ENCODE measurements around the gene NUDT16L1. TPM values are rescaled to one million over a fixed set of nuclear protein-coding genes. Genes with fewer than 3 reads are reported as not detected.

Gene NUDT16L1
- total RNA-seq, 1 donor from 2014 or later, result 28.9 TPM

DNA sequence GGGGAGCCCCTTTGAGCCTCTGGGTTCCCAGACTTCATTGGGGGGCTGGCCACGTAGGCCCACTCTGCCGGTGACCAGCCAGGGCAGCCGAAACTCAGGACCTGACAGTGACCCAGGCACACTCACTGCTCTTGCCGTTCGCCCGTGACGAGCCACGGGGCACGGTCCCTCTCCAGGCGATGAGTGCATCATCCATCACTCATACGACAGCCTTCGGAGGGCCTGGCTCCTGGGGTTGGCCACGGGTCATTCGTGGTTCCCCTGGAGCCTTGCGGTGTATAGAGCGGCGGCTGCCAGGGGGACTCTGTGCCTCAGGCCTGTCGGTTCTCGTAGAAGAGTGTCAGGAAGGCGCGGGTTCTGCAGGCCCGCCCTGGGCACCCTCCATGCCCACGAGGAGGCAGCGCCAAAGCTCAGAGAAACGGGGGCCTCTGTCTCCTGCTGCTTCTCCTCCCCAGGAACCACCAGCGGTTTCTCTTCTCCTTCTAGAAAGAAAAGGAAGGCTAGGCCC lies 11.2 kb upstream of the NUDT16L1 start:
- Mint-ChIP-seq H3K27ac (ENCODE audit: unreplicated experiment) (no peak overlapping the region), H3K4me3 (ENCODE audit: unreplicated experiment) (no peak overlapping the region), H3K27me3 (ENCODE audit: unreplicated experiment) (no peaks in the 10 kb centered on the region), H3K36me3 (ENCODE audit: unreplicated experiment) (peaks cover 20% of the 10 kb centered on the region), H3K4me1 (ENCODE audit: unreplicated experiment) (no peaks in the 10 kb centered on the region), H3K9me3 (ENCODE audit: unreplicated experiment) (no peaks in the 10 kb centered on the region)
- TF ChIP-seq CTCF (IDR thresholded peaks at IDR 0.05), result no peak
- no peak for DNase-seq (ENCODE audit: extremely low spot score, unreplicated experiment)

DNA sequence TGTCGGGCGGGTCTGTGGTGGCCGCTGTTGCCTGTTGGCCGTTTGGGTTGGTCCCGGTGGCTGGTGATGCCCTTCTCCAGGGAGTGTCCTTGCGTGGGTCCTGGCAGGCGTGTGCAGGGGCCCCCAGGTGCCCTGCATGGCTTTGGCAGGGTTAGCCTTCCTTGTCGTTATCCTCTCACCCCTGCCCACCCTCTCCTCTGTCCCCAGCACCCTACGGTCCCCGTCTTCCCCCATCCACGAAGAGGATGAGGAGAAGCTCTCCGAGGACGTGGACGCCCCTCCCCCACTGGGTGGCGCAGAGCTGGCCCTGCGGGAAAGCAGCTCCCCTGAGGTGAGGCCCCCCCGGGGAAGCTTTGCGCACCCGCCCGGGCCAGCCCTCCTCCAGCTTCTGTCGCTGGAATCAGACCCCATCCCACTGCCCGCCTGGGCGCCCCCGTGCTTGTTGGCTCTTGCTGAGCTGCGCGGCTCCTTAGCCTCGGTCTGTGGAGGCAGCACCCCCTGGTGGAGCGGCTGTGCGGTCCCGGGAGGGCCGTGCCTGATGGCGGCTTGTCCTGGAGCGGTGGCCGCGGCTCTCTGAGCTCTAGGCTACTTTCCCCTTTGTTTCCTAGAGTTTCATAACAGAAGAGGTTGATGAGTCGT lies 10.6 kb upstream of the NUDT16L1 start:
- Mint-ChIP-seq H3K27me3 (ENCODE audit: unreplicated experiment) (no peaks in the 10 kb centered on the region), H3K27ac (ENCODE audit: unreplicated experiment) (no peak overlapping the region), H3K4me3 (ENCODE audit: unreplicated experiment) (no peak overlapping the region), H3K36me3 (ENCODE audit: unreplicated experiment) (peaks cover 20% of the 10 kb centered on the region), H3K4me1 (ENCODE audit: unreplicated experiment) (no peaks in the 10 kb centered on the region), H3K9me3 (ENCODE audit: unreplicated experiment) (no peaks in the 10 kb centered on the region)
- peak; percentile 20 for TF ChIP-seq CTCF (IDR thresholded peaks at IDR 0.05)
- no peak for DNase-seq (ENCODE audit: extremely low spot score, unreplicated experiment)

DNA sequence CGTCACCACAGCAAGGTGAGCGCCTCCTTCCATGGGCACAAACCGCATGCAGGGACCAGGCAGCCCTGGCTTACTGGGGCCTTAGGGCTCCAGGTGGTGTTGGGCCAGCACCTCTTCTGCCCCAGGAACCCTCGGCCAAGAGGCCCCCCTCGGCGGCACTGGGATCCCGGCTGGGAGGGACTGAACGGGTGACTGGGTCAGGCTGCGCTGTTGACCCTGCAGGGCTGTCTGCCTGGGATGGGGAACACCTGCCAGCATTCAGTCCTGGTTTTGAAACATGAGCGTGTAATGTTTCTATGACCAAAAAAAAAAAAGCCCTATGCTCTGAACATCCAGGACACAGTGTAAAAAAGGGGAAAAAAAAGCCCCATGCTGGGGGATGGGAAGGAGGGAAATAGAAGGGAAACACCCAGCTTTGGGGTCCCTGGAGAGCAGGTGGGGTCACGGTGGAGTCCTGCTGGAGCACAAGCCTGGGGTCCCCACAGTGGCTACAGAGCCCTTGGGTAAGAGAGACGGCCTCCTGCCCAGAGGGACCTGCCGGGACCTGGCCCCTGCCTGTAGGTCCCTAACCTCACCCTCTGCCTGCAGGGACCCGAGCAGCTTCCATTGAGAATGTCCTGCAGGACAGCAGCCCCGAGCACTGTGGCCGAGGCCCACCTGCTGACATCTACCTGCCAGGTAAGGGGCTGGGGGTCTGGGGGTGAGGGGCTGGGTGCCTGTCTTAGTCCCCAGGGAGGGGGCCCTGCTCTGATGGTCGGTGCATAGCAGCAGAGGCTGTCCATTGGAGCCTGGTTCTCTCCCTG lies 9.9 kb upstream of the NUDT16L1 start:
- no peaks in the 10 kb centered on the region for H3K27me3 Mint-ChIP-seq (ENCODE audit: unreplicated experiment)
- DNase-seq (ENCODE audit: extremely low spot score, unreplicated experiment), result no peak
- no peak overlapping the region for H3K27ac Mint-ChIP-seq (ENCODE audit: unreplicated experiment)
- H3K36me3 Mint-ChIP-seq (ENCODE audit: unreplicated experiment), result peaks cover 17% of the 10 kb centered on the region
- no peaks in the 10 kb centered on the region for H3K4me1 Mint-ChIP-seq (ENCODE audit: unreplicated experiment)
- no peak overlapping the region for H3K4me3 Mint-ChIP-seq (ENCODE audit: unreplicated experiment)
- H3K9me3 Mint-ChIP-seq (ENCODE audit: unreplicated experiment), result no peaks in the 10 kb centered on the region
- TF ChIP-seq CTCF (IDR thresholded peaks at IDR 0.05), result no peak

DNA sequence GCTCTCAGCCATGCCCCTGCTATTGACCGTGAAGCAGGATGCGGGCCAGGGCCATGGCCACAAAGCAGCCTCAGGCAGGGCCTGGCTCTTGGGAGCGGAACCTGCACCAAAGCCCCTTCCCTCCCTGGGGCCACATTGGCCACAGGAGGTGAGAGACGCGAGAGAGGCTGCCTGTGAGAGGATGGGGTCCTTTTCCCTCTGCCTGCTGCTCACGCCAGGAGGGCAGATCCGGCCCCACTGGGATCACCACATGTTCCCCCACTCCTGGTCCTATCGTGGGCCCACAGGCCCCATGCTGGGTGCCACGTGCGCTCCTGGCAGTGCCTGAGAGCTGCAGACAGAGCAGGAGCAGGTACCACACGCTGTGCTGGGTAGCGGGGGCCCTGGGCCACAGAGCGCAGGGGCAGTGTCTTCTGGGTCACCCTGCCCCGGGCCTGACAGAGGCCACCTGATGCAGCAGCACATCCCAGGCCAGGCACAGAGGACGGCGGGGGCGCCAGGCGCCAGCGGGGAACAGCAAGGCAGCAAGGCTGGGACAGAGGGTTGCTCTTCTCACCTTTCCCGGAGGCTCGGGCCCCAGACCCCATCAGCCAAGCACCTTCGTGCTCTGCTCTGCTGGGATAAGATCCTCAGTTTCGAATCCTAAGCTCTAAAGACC lies 9.2 kb upstream of the NUDT16L1 start:
- Mint-ChIP-seq H3K36me3 (ENCODE audit: unreplicated experiment) (peaks cover 15% of the 10 kb centered on the region), H3K27ac (ENCODE audit: unreplicated experiment) (no peak overlapping the region), H3K27me3 (ENCODE audit: unreplicated experiment) (no peaks in the 10 kb centered on the region), H3K9me3 (ENCODE audit: unreplicated experiment) (no peaks in the 10 kb centered on the region), H3K4me1 (ENCODE audit: unreplicated experiment) (no peaks in the 10 kb centered on the region), H3K4me3 (ENCODE audit: unreplicated experiment) (no peak overlapping the region)
- TF ChIP-seq CTCF (IDR thresholded peaks at IDR 0.05), result no peak
- no peak for DNase-seq (ENCODE audit: extremely low spot score, unreplicated experiment)

GRCh38 chr16:4684763-4685162 lies 8.6 kb upstream of the NUDT16L1 start:
- Mint-ChIP-seq H3K27ac (ENCODE audit: unreplicated experiment) (no peak overlapping the region), H3K9me3 (ENCODE audit: unreplicated experiment) (no peaks in the 10 kb centered on the region), H3K27me3 (ENCODE audit: unreplicated experiment) (no peaks in the 10 kb centered on the region), H3K36me3 (ENCODE audit: unreplicated experiment) (peaks cover 15% of the 10 kb centered on the region), H3K4me3 (ENCODE audit: unreplicated experiment) (no peak overlapping the region), H3K4me1 (ENCODE audit: unreplicated experiment) (no peaks in the 10 kb centered on the region)
- no peak for TF ChIP-seq CTCF (IDR thresholded peaks at IDR 0.05)
- DNase-seq (ENCODE audit: extremely low spot score, unreplicated experiment), result no peak

All from osteocyte (in vitro differentiated cells).